GM12878 (cell line): ENCODE results near the gene SP1.
"Not testable (repeated sequence)": the region's sequence is repeated elsewhere in the genome, so short reads cannot be mapped to it uniquely, and the experiment has no call there.

ENCODE experiments used
- CEBPB ChIP-seq, 2 experiments: fragments of 150-350 bp in 1 of 2; IDR thresholded peaks; 2 replicates each; pipeline ENCODE4 v1.6.1; 2012 to 2014; ENCODE audit warnings: low read depth in 2 of 2, low read length in 2 of 2, borderline replicate concordance in 1 of 2, inconsistent platforms in 1 of 2
- CTCF ChIP-seq, 3 experiments: IDR thresholded peaks in 2 of 3; conservative IDR thresholded peaks in 1 of 3; 2 replicates each; pipeline ENCODE4 v1.5.1; 2011; ENCODE audit warnings: low read depth in 3 of 3, low read length in 3 of 3, mild to moderate bottlenecking in 3 of 3, control low read depth in 2 of 3, moderate library complexity in 2 of 3, inconsistent platforms in 1 of 3, mixed read lengths in 1 of 3; ENCODE audit not compliant: control insufficient read depth in 2 of 3, insufficient read depth in 1 of 3; ENCODE audit errors: extremely low read depth in 1 of 3
- EGR1 ChIP-seq, 2 experiments: IDR thresholded peaks; 1 replicate in 1 of 2; 2 replicates in 1 of 2; pipeline ENCODE4 v1.6.1; 2011 to 2012; ENCODE audit warnings: low read depth in 2 of 2, low read length in 2 of 2, borderline replicate concordance in 1 of 2, mild to moderate bottlenecking in 1 of 2, moderate library complexity in 1 of 2
- EP300 ChIP-seq, 2 experiments: fragments of 150-350 bp in 1 of 2; IDR thresholded peaks; 2 replicates each; pipeline ENCODE4 v1.6.1; 2011 to 2012; ENCODE audit warnings: low read depth in 2 of 2, low read length in 2 of 2, borderline replicate concordance in 1 of 2, improper control_type of control experiment in 1 of 2, inconsistent platforms in 1 of 2; ENCODE audit not compliant: control insufficient read depth in 1 of 2
- PKNOX1 ChIP-seq: fragments of 450-650 bp; IDR thresholded peaks from 2 replicates; pipeline ENCODE4 v1.6.1; 2016; ENCODE audit warnings: mild to moderate bottlenecking
- POLR2A ChIP-seq: IDR thresholded peaks from 2 replicates; pipeline ENCODE4 v1.6.1; 2011; ENCODE audit warnings: low read depth, mild to moderate bottlenecking, low read length
- TF ChIP-seq, protein P1 (sequence below): IDR thresholded peaks from 2 replicates; pipeline ENCODE4 v1.6.1; 2012; ENCODE audit warnings: low read depth, low read length, improper control_type of control experiment
- TF ChIP-seq, protein P2 (sequence below): IDR thresholded peaks from 2 replicates; pipeline ENCODE4 v1.6.1; 2012; ENCODE audit warnings: mild to moderate bottlenecking, low read depth, low read length
- TF ChIP-seq, protein P3 (sequence below): fragments of 450-650 bp; IDR thresholded peaks from 2 replicates; pipeline ENCODE4 v1.6.1; 2017; ENCODE audit warnings: mild to moderate bottlenecking, moderate library complexity

- not testable (repeated sequence) for TF ChIP-seq EGR1 (IDR thresholded peaks at IDR 0.05; ENCODE audit: borderline replicate concordance in 1 of 2, low read depth in 2 of 2, low read length in 2 of 2); EP300 (IDR thresholded peaks at IDR 0.05; ENCODE audit: borderline replicate concordance in 1 of 2, control insufficient read depth in 1 of 2, low read depth in 2 of 2, low read length in 2 of 2); CTCF (IDR thresholded peaks at IDR 0.05 in 2 of 3, conservative IDR thresholded peaks at IDR 0.05 in 1 of 3; ENCODE audit: control insufficient read depth in 2 of 3, extremely low read depth in 1 of 3, insufficient read depth in 1 of 3, low read depth in 3 of 3, low read length in 3 of 3); PKNOX1; CEBPB (IDR thresholded peaks at IDR 0.05; ENCODE audit: borderline replicate concordance in 1 of 2, low read depth in 2 of 2, low read length in 2 of 2); POLR2A
- TF ChIP-seq, protein P1, sequence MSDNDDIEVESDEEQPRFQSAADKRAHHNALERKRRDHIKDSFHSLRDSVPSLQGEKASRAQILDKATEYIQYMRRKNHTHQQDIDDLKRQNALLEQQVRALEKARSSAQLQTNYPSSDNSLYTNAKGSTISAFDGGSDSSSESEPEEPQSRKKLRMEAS = not testable (repeated sequence)
- TF ChIP-seq, protein P2, sequence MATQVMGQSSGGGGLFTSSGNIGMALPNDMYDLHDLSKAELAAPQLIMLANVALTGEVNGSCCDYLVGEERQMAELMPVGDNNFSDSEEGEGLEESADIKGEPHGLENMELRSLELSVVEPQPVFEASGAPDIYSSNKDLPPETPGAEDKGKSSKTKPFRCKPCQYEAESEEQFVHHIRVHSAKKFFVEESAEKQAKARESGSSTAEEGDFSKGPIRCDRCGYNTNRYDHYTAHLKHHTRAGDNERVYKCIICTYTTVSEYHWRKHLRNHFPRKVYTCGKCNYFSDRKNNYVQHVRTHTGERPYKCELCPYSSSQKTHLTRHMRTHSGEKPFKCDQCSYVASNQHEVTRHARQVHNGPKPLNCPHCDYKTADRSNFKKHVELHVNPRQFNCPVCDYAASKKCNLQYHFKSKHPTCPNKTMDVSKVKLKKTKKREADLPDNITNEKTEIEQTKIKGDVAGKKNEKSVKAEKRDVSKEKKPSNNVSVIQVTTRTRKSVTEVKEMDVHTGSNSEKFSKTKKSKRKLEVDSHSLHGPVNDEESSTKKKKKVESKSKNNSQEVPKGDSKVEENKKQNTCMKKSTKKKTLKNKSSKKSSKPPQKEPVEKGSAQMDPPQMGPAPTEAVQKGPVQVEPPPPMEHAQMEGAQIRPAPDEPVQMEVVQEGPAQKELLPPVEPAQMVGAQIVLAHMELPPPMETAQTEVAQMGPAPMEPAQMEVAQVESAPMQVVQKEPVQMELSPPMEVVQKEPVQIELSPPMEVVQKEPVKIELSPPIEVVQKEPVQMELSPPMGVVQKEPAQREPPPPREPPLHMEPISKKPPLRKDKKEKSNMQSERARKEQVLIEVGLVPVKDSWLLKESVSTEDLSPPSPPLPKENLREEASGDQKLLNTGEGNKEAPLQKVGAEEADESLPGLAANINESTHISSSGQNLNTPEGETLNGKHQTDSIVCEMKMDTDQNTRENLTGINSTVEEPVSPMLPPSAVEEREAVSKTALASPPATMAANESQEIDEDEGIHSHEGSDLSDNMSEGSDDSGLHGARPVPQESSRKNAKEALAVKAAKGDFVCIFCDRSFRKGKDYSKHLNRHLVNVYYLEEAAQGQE = not testable (repeated sequence)
- TF ChIP-seq, protein P3, sequence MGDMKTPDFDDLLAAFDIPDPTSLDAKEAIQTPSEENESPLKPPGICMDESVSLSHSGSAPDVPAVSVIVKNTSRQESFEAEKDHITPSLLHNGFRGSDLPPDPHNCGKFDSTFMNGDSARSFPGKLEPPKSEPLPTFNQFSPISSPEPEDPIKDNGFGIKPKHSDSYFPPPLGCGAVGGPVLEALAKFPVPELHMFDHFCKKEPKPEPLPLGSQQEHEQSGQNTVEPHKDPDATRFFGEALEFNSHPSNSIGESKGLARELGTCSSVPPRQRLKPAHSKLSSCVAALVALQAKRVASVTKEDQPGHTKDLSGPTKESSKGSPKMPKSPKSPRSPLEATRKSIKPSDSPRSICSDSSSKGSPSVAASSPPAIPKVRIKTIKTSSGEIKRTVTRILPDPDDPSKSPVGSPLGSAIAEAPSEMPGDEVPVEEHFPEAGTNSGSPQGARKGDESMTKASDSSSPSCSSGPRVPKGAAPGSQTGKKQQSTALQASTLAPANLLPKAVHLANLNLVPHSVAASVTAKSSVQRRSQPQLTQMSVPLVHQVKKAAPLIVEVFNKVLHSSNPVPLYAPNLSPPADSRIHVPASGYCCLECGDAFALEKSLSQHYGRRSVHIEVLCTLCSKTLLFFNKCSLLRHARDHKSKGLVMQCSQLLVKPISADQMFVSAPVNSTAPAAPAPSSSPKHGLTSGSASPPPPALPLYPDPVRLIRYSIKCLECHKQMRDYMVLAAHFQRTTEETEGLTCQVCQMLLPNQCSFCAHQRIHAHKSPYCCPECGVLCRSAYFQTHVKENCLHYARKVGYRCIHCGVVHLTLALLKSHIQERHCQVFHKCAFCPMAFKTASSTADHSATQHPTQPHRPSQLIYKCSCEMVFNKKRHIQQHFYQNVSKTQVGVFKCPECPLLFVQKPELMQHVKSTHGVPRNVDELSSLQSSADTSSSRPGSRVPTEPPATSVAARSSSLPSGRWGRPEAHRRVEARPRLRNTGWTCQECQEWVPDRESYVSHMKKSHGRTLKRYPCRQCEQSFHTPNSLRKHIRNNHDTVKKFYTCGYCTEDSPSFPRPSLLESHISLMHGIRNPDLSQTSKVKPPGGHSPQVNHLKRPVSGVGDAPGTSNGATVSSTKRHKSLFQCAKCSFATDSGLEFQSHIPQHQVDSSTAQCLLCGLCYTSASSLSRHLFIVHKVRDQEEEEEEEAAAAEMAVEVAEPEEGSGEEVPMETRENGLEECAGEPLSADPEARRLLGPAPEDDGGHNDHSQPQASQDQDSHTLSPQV = not testable (repeated sequence)
Measured at GRCh38 chr12:53435326-53435725, 55.4 kb downstream of the SP1 start.
